ENCODE data around the gene ILF2. TPM values are rescaled to one million over a fixed set of nuclear protein-coding genes. Genes with fewer than 3 reads are reported as not detected.

Gene ILF2
- total and polyA plus RNA-seq, 2 of the 13 experiments (the other 11 are each of a cell fraction or from before 2014, with no cell fraction given): 292 to 366 TPM

GRCh38 chr1:153633754-153634665 is 36.8 kb downstream of the ILF2 start, which contains the start of gene CHTOP (continued):
- no peak for TF ChIP-seq NFAT5 (CRISPR knock-in tag; IDR thresholded peaks at IDR 0.05)
- TF ChIP-seq FOSL1 (CRISPR knock-in tag; IDR thresholded peaks at IDR 0.05; ENCODE audit: borderline replicate concordance): no peak
- TF ChIP-seq ZKSCAN8 (CRISPR knock-in tag; IDR thresholded peaks at IDR 0.05; ENCODE audit: borderline replicate concordance): no peak
- TF ChIP-seq DZIP1 (CRISPR knock-in tag; IDR thresholded peaks at IDR 0.05): no peak
- peak; percentile 32; the same call in 1 of the 2 replicates for TF ChIP-seq HCFC1 (IDR thresholded peaks at IDR 0.05; ENCODE audit: low read depth, low read length)
- no peak for TF ChIP-seq ZNF512 (CRISPR knock-in tag; IDR thresholded peaks at IDR 0.05)
- no peak for TF ChIP-seq ZNF629 (CRISPR knock-in tag; conservative IDR thresholded peaks at IDR 0.05)
- TF ChIP-seq ETS1 (CRISPR knock-in tag; IDR thresholded peaks at IDR 0.05): no peak
- peak; percentile 36; the same call in 1 of the 2 replicates for TF ChIP-seq SP2 (CRISPR knock-in tag; IDR thresholded peaks at IDR 0.05)
- no peak for TF ChIP-seq DNMT1 (CRISPR knock-in tag; IDR thresholded peaks at IDR 0.05)
- TF ChIP-seq IKZF4 (CRISPR knock-in tag; IDR thresholded peaks at IDR 0.05; ENCODE audit: borderline replicate concordance, low read depth, not compliant biosample characterization): no peak
- TF ChIP-seq RFXAP (CRISPR knock-in tag; IDR thresholded peaks at IDR 0.05; ENCODE audit: borderline replicate concordance): peak; percentile 66; the same call in 1 of the 2 replicates
- TF ChIP-seq DRAP1 (CRISPR knock-in tag; IDR thresholded peaks at IDR 0.05): peak; percentile 93
- TF ChIP-seq ZIK1 (CRISPR knock-in tag; IDR thresholded peaks at IDR 0.05; ENCODE audit: borderline replicate concordance, low read depth): 0 out of 2 replicates have a peak, but pooled peaks have one; percentile 68
- peak; percentile 91 for TF ChIP-seq ARNT2 (CRISPR knock-in tag; IDR thresholded peaks at IDR 0.05; ENCODE audit: low read depth)
